NCI-H187 treated with DMSO at 0.1 percent for 48 hours (cell line): ENCODE data around the gene RAB27A.
"Not testable (repeated sequence)": the region's sequence is repeated elsewhere in the genome, so short reads cannot be mapped to it uniquely, and the experiment has no call there.

Source experiments
- DNase-seq: peaks from one replicate; lab custom pipeline; 2025; lab: John Stamatoyannopoulos, UW

The RAB27A gene

GRCh38 chr15:55250392-55250791, 39.2 kb downstream of the RAB27A start:
- no peak for DNase-seq

GRCh38 chr15:55249885-55250284, 39.7 kb downstream of the RAB27A start:
- not testable (repeated sequence) for DNase-seq

DNA sequence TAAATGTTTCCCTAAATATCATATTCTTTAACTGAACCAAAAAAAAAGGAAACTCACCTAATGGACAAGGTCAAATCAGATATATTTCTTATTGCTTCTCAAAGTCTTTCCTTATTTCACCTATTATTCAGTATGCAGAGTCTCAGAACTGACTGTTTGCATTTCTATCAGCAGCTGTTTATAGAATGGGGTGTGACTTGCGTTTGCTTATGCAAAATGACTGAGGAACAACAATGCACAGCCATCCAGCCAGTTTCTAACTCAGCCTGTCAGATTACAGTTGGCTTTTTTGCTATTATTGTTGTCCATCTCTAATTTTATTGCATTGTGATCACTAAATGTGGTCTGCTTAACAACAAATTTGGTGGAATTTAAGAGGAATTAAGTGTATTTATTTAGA, 40.7 kb downstream of the RAB27A start:
- DNase-seq: no peak

DNA sequence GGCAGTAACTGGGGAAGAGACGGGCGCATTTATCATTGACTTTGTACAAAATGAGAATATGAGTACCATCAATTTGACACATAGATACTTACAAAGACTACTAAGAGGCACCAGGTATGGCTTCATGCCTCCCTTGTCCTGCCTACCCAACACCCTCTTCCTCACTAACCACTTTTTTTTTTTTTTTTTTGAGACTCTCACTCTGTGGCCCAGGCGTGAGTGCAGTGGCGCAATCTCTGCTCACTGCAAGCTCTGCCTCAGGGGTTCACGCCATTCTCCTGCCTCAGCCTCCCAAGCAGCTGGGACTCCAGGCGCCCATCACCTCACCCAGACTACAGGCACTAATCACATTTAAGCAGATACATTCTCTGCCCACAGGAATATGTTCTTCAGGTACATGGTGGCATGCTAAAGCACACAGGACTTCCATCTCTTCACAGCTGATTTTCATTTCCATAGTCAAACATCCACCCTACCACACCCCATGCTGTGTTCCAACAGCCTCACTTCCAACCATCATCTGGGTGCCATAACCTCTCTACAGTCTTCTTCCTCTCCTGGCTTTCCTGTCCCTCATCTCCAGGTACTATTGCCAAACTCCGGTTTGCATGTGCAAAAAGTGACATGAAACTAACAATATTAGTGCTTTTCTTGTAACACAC, 41.7 kb downstream of the RAB27A start:
- no peak for DNase-seq

DNA sequence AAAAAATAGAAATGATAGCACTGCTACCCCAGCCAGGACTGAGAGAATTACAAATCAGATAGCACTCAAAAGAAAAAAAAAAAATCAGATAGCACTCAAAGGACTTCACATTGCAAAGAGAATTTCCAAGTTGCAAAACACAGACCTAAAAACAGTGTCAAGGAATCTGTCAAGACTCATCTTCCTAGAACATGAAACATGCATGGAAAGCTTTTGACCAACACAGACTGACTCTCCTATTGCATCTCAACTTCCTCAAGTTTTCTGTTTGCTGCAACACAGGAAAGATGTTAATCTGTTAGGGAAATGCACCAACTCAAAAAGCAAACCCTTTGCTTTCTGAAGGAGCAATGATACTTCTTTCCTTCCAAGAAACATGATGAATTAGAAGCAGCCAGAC, 42.3 kb downstream of the RAB27A start:
- DNase-seq: no peak

DNA sequence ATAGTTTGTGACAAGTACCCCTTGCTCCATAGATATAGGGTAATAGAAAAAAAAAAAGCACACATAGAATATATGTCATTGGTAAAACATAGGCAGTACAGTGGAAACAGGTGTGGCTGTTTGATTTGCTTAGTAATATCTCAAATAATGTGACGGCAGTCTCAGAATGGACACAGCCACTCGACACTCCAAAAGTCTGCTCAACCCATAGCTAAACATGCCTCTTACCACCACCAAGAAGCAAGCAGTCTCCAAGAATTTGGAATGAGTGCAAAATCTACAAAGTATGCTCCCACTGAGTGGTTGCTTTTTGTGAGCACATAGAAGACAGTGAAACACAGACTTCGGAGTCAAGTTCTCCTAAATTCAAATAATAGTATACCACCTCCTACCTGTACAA, 43.0 kb downstream of the RAB27A start:
- no peak for DNase-seq

DNA sequence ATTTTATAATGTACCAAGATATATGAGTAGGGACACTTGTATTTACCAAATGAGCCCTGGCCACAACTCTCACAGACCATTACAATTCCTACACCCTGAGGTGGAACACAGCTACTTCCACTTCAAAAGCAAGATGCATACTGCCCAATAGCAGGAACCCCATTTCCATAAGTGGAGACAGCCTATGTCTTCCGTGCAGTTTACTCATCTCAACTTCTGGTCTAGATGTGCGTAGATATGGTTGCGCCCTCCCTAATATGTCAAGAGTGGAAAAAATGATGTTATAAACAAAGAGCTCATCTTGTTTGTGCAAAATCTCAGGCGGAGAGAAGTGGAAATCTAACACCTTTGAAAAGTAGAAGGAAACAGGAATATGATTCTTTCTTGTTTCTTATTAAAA, 44.6 kb downstream of the RAB27A start:
- no peak for DNase-seq

DNA sequence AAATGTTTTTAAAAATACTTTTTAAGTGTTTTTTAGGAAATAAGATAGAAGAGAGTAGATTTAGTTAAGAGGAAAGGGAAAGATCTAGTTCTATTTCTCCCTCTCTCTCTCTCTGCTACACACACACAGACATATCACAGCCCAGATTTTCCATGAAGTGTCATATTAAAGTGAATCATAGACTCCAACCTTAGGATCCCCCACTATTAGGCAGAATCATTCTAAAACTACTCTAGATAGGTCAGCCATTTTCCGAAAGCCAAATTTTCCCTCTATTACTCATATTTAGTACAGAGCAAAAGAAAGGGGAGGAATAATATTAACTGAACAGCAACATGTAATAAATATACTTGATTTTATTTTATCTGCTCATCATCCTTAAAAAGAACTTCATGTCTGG, 47.7 kb downstream of the RAB27A start:
- no peak for DNase-seq

- no peak for DNase-seq
Observed at GRCh38 chr15:55241186-55241585, 48.4 kb downstream of the RAB27A start.

DNA sequence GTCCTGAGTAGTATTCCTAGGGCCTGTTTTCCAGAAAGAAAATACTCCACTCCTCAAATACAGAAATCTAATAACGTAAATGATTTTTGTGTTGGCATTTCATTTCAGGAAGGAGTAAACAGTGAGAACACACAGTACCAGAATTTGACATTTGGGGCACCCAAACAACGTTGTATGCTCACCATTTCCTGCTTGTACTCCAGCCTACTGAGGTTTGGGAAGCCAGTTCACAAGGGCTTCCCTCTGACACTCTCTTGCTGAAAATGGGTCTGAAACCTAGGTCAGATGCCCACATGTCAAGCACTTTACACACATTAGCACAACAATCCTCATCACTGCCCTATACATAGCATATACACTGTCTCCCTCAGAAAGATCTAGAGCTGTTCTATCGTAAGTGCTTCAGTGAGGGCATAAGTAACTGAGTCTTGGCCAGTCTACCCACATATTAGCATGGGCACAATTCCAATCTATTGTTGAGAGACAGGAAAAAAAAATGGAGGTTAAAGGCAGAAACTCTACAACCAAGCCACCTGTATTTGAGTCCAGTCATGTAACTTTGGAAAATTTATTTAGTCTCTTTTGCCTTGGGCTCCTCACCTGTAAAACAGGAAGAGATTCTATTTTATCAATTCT, 49.4 kb downstream of the RAB27A start:
- no peak for DNase-seq

GRCh38 chr15:55239440-55240124, 50.0 kb downstream of the RAB27A start:
- DNase-seq: no peak

- DNase-seq: no peak
Observed at GRCh38 chr15:55238877-55239276, 50.7 kb downstream of the RAB27A start.

DNA sequence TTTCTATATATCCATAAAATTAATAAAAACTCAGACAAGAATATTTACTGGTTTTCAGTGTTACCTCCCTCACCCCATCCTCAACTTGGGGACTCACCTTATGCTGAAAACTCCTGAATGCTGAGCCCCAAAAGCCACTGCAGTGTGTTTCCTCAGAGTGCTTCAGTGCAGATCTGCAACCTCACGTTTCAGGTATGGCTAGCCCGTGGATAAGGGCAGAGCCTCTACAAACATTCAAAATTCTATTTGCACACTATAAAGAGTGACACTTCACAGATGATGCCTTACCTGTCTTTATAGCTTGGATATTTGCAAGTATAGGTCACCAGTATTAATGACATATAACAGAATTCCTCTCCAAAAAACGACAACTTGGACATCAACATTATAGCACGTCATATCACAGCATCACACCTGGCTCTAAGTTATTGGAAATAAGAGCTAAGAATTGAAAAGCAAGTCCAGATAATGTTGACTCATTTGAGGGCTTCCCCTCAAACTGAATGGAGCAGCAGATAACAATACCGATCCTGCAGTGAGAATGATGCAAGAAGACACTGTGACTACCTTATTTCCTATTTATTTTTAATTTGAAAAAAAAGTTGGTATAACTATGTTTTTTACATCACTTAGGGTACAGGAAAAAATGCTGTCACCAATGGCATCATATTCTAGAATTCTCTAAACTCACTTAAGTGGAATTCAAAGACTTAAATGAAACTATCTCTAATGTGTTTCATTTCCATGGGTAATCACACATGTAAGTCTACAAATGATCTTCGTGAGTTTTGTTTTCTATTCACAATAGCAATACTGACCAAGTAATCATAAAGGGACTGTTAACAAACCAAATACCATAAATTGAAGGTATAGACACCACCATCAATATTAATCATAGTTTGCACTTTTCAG, 52.1 kb downstream of the RAB27A start:
- DNase-seq: no peak

DNA sequence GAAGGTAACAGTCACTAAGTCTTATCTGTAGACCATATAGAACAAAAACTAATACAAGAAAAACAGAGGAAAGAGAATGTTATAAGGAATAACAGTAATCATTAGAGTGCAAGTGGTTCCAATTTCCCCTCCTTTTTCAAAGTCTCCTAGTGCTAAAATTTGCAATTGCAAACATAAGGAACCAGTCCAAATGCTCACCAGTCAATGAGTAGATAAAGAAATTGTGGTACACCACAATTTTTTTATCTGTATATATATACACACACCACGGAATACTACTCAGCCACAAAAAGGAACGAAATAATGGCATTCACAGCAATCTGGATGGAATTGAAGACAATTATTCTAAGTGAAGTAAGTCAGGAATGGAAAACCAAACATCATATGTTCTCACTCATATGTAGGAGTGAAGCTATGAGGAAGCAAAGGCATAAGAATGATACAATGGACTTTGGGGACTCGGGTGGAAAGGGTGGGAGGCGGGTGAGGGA, 54.0 kb downstream of the RAB27A start:
- no peak for DNase-seq

DNA sequence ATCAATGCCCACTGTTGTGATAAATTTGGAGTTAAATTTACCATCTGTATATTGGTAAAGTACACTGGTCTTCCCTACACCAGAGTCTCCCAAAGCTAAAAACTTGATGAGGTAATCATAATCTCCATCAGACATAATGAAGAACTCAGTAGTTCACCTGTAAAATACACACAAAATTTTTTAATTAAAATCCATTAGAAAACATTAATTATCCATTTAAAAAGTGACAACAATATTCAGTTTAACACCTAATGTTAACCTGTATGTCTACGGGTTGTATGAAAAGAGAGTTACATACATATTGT, 54.9 kb downstream of the RAB27A start:
- no peak for DNase-seq

DNA sequence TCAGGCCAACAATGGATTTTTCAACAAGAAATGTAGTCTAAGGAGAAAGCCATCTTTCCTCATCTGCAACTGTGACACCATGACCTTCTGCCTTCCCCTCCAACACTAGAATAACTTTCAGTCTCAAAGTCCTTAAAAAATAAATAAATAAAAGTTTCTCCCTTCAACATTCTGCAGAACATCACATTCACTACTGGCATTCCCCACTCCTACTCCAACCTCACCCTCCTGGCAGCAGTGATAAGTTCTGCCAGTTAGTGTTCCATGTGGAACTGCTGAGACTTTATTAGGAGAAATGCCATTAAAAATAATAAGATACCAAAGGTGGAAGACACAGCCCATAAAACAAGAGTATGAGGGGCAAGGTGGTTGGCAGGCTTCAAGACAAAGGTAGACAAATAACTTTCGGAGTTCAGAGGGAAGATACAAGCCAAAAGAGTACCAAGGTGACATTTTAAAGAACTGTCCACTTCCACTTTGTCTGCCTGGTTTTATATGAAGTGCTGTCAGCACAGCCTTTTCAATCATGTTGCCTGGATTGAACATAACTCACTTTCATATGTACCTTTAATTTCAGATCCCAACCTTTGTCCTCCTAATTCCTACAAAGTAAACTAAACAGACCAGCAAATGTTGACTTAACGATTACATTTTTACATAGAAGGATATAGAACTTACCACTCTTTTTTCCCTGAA, 55.4 kb downstream of the RAB27A start:
- no peak for DNase-seq

DNA sequence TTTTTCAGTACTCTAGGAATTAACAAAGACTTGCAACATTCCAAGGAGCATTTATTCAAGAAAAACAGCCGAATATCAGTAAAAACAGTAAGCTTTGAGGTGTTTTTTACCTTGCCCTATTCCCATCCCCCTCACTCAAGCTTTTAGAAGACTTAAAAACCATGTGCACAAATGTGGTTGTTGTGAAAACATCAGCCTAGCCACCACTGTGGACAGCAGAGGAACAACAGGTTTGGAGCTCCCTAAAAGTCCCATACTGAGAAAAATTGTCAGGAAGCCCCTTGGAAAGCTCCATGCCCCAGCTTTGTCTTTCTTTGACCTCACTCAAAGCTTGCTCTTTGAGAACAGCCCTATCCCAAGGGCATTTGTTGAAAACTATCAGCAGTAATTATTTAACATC, 58.2 kb downstream of the RAB27A start:
- DNase-seq: no peak

GRCh38 chr15:55230953-55231352, 58.7 kb downstream of the RAB27A start:
- DNase-seq: no peak

- no peak for DNase-seq
Observed at GRCh38 chr15:55230051-55230670, 59.5 kb downstream of the RAB27A start.

DNA sequence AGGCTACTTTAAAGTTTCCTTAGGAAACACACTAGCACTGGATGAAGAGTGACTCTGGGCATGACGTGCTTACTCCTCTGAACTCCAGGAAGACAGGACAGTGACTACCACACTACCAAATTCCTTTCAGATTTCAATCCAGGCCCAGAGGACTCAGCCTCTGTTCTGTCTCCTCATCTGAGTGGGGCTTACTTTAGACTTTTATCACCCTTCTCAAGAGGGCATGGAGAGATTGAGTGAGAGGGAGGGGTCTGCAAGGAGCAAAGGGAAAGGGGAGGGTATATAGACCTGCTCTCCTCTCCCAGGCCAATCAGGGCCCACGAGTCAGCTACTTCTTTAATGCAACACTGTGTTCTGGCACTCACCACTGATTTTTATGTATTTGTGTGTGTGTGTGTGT, 63.5 kb downstream of the RAB27A start:
- DNase-seq: no peak

GRCh38 chr15:55224892-55225291, 64.7 kb downstream of the RAB27A start:
- no peak for DNase-seq
